BE2C (cell line): ENCODE measurements around the gene ATOH8.

Experiments used
- DNase-seq: peaks from one replicate; pipeline ENCODE4 v3.0.0-alpha.2; 2020
- H3K27me3 ChIP-seq: fragments of 250-450 bp; sonication (Bioruptor Pico); 2 replicates; pipeline ENCODE4 v1.5.1; 2020; ENCODE audit warnings: mild to moderate bottlenecking
- H3K36me3 ChIP-seq: fragments of 250-450 bp; sonication (Bioruptor Pico); 2 replicates; pipeline ENCODE4 v1.5.1; 2020; ENCODE audit warnings: mild to moderate bottlenecking
- H3K4me1 ChIP-seq: fragments of 250-450 bp; sonication (Bioruptor Pico); 2 replicates; pipeline ENCODE4 v1.5.1; 2020
- H3K4me3 ChIP-seq: 2 replicates; pipeline ENCODE4 v1.5.1; 2011; ENCODE audit warnings: low read depth, low read length
- H3K9me3 ChIP-seq: fragments of 250-450 bp; sonication (Bioruptor Pico); 2 replicates; pipeline ENCODE4 v1.5.1; 2020
- CTCF ChIP-seq: IDR thresholded peaks from 2 replicates; pipeline ENCODE4 v1.5.1; 2012; ENCODE audit warnings: mild to moderate bottlenecking, low read depth, low read length

Gene ATOH8

GRCh38 chr2:85717308-85718008, 36.3 kb upstream of the ATOH8 start:
- DNase-seq, result peak; percentile 23
- no peaks in the 10 kb centered on the region for H3K36me3 ChIP-seq
- H3K27me3 ChIP-seq, result no peaks in the 10 kb centered on the region
- H3K4me1 ChIP-seq, result peaks cover 4% of the 10 kb centered on the region; the same call in 1 of the 2 replicates
- H3K9me3 ChIP-seq, result no peaks in the 10 kb centered on the region
- no peak for TF ChIP-seq CTCF
- H3K4me3 ChIP-seq, result peak overlapping the region; percentile 31

GRCh38 chr2:85718009-85718391, 35.8 kb upstream of the ATOH8 start:
- peak overlapping the region; percentile 31 for H3K4me3 ChIP-seq
- peak; percentile 46 for DNase-seq
- H3K27me3 ChIP-seq, result no peaks in the 10 kb centered on the region
- H3K36me3 ChIP-seq, result no peaks in the 10 kb centered on the region
- peaks cover 4% of the 10 kb centered on the region; the same call in 1 of the 2 replicates for H3K4me1 ChIP-seq
- no peaks in the 10 kb centered on the region for H3K9me3 ChIP-seq
- TF ChIP-seq CTCF, result peak; percentile 59

GRCh38 chr2:85718885-85719492, 34.8 kb upstream of the ATOH8 start:
- Histone ChIP-seq H3K36me3 (no peaks in the 10 kb centered on the region), H3K4me3 (no peak overlapping the region), H3K27me3 (no peaks in the 10 kb centered on the region), H3K9me3 (no peaks in the 10 kb centered on the region), H3K4me1 (peaks cover 4% of the 10 kb centered on the region; the same call in 1 of the 2 replicates)
- DNase-seq, result no peak
- no peak for TF ChIP-seq CTCF

- Histone ChIP-seq H3K9me3 (no peaks in the 10 kb centered on the region), H3K4me1 (peaks cover 4% of the 10 kb centered on the region; the same call in 1 of the 2 replicates), H3K36me3 (no peaks in the 10 kb centered on the region), H3K27me3 (no peaks in the 10 kb centered on the region), H3K4me3 (no peak overlapping the region)
- TF ChIP-seq CTCF, result no peak
- DNase-seq, result no peak
These were observed 34.1 kb upstream of the ATOH8 start for GRCh38 chr2:85719609-85720240.

- H3K4me1 ChIP-seq, result peaks cover 4% of the 10 kb centered on the region; the same call in 1 of the 2 replicates
These were observed 33.3 kb upstream of the ATOH8 start for GRCh38 chr2:85720533-85720932.

More at GRCh38 chr2:85720533-85720932, 33.3 kb upstream of the ATOH8 start:
- Histone ChIP-seq H3K36me3 (no peaks in the 10 kb centered on the region), H3K9me3 (no peaks in the 10 kb centered on the region), H3K27me3 (no peaks in the 10 kb centered on the region), H3K4me3 (no peak overlapping the region)
- no peak for DNase-seq
- TF ChIP-seq CTCF, result no peak
